Sciatic nerve (tissue), 2 donors: ENCODE measurements around the gene PCSK5. TPM values are rescaled to one million over a fixed set of nuclear protein-coding genes. Genes with fewer than 3 reads are reported as not detected.

Experiments used
- ATAC-seq: fragments of 200-7000 bp; cut with Tn5 transposase; one replicate; pipeline ENCODE4 v1.9.1; 2020; ENCODE audit warnings: mild to moderate bottlenecking, moderate library complexity
- DNase-seq: peaks from one replicate; pipeline ENCODE4 v3.0.0-alpha.2; 2020; ENCODE audit warnings: low spot score
- intact Hi-C: fragments of 100-400 bp; cut with DNase I; formaldehyde crosslinking; loops from one replicate; pipeline ENCODE4 v1.14.2; 2022
- total RNA-seq: library from RNA; stranded (reverse); fragmentation: NEBNext Ultra II Directional; extraction: Animal tissue kit (Norgen Biotek cat#: 25700); gene quantifications from one replicate; pipeline ENCODE4 v1.2.1, GENCODE V29; 2021
- donor health status: DM: no; HTN: no; CAD: no.
- donor health status: DM: no; HTN: no; CAD: no.

The PCSK5 gene
- total RNA-seq, 1 donor from 2014 or later = 18.8 TPM

DNA sequence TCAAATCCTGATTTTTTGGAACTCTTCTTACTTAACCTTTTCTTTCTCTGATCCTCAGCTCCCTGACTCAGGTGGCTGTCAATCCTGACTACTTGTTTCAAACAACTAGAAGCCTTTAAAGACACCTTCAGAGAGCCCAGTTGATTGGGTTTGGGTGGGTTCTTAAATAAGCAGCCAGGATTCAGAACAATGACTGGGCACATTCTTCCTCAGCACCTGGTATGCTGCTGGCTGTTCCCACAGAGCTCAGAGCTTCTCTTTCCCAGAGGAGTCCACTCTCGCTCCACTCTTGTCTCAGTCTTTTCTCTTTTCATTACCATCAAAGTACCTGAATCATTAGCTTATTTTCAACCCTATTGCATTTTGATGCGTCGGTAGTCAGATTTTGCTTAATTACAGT, 22.5 kb downstream of the PCSK5 start:
- DNase-seq (no peak), ATAC-seq (no peak)
- intact Hi-C loops = no loop called here

DNA sequence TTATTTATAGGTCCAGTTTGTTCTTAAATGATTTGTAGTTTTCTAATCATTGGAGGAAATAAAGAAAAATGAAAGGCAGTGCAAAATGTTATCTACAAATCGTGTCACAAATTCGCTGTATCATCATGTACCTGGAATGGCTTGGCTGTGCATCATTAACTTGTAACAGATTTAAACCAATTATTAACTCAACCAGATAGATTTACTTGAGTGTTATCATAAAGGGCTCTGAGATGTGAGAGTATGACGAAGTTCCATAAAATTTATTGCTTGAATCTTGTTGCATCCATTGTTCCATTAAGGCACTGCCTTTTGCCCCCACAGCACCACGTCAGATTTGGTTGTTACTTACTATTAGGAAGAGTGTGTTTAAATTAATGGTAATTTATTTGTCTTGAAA, 23.5 kb downstream of the PCSK5 start:
- ATAC-seq = no peak
- intact Hi-C loops = no loop called here
- no peak for DNase-seq

DNA sequence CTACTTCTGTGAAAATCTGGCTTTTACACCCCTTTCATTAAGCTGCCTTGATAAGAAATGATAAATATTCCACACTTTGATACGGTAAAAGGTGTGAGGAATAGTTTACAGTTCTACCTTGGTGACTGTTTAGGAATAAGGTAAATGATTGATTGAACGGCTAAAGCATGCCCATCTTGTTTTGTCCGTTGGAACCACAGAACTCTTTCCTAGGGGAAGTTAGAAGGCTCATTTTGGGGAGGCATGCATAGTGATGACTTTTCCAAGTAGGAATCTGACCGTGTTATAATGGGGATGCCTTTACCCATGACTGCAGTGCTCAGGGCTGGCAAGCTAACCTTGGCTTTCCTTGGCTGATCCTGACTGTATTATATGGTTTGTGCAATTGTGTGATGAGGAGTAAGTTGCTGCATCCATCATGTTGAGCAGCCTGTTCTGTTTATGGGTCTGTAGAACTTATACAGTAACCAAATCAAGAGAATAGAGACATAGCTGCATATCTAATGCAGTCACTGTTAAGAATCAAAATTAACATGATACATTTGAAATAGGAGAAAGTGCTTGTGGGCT, 24.5 kb downstream of the PCSK5 start:
- ATAC-seq (no peak), DNase-seq (no peak)
- intact Hi-C loops = no loop called here

DNA sequence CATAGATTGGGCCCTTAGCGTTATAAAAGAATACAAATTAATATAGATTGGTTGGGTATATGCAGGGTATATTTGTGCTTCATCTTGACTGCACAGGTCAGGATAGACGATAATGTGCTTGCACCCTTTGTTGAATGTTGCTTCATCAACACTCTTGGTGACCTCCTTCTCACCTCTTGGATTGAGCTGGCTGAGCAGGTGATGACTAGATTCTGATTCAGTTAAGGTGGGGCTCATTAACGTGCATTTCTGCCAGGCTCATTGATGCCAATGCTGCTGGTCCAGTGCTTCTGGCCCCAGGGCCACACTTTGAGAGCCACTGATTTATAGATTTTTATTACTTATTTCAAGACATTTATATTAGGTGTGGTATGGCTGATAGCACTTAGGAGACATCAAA, 27.7 kb downstream of the PCSK5 start:
- no peak for DNase-seq
- intact Hi-C loops = no loop called here
- no peak for ATAC-seq

DNA sequence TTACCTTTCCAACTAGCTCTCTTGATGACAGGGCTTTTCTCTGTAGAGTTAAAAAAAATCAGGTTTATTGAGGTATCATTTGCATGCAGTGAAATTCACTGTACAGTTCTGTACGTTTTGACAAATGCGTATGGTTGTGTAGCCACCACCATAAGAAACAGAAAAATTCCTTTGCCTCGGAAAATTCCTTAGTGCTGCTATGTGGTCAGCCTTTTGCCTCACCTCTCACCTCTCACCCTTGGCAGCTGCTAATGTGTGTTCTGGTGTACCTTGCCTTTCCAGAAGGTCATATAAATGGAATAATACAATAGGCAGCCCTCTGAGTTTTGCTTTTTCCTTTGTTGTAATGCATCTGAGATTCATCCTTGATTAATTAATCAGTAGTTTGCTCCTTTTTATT, 28.4 kb downstream of the PCSK5 start:
- no peak for ATAC-seq
- DNase-seq = no peak
- intact Hi-C loops = no loop called here

GRCh38 chr9:75921391-75922127, 31.1 kb downstream of the PCSK5 start:
- ATAC-seq (no peak), DNase-seq (no peak)
- intact Hi-C loops = no loop called here

DNA sequence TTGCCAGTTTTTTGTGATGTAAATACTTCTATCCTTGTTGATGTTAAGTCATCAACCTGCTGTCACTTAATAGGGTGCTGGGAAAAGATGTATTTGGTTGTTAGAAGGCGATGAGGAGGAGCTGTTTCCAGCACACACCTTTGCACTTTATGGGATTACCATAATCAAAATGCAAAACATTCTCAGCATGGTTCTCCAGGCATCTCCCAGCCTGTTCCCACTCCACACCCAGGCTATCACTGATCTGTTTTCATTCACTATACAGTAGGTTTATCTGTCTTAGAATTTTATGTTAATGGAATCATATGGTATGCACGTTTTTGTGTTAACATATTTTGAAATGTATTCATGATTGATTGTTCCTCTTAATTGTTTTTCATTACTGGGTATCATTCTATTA, 35.9 kb downstream of the PCSK5 start:
- no peak for DNase-seq
- intact Hi-C loops = no loop called here
- no peak for ATAC-seq

DNA sequence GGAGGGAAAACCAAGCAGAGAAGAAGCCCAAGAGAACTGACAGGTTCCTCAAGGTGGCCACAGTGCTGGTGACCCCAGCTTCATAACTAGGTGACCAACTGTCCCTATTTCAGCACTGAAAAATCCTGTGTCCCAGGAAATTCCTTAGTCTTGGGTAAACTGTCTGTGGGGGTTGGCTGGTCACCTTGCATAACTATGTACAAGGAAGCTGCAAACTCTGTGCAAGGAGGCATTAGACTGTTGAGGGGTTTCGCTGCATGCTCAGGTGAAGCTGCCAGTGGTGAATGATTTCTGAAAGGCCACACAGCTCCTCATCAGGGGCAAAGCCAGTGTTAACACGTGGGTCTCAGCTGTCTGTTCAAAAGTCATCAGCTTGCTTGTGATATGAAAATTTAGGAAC, 36.9 kb downstream of the PCSK5 start:
- no peak for DNase-seq
- ATAC-seq = no peak
- intact Hi-C loops = no loop called here

DNA sequence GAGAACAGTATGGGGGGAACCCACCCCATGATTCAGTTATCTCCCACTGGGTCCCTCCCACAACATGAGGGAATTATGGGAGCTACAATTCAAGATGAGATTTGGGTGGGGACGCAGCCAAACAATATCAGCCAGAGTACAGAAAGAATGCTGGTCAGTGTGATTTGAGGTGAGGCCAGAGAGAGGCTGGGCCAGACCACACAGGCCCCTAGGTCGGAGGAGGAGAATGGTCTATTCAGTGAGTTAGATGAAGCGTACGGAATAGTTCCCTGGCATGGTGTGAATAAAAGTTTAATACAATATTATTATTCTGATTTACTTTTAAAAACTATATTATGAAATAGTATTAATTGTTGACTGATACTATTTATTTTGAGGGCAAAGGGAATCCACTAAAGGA, 39.7 kb downstream of the PCSK5 start:
- intact Hi-C loops = no loop called here
- no peak for DNase-seq
- peak; percentile 79 for ATAC-seq

GRCh38 chr9:75930730-75931321, 40.4 kb downstream of the PCSK5 start:
- intact Hi-C loops = no loop called here
- DNase-seq (no peak), ATAC-seq (peak; percentile 79)

- DNase-seq = no peak
- no peak for ATAC-seq
- intact Hi-C loops = no loop called here
These were observed 43.5 kb downstream of the PCSK5 start for GRCh38 chr9:75933982-75934381.

- intact Hi-C loops = no loop called here
- ATAC-seq = peak; percentile 63
- no peak for DNase-seq
These were observed 45.1 kb downstream of the PCSK5 start for GRCh38 chr9:75935591-75935990.

- ATAC-seq = no peak
- no peak for DNase-seq
- intact Hi-C loops = no loop called here
These were observed 47.2 kb downstream of the PCSK5 start for GRCh38 chr9:75937521-75938258.

GRCh38 chr9:75938946-75939345, 48.5 kb downstream of the PCSK5 start:
- intact Hi-C loops = no loop called here
- no peak for DNase-seq
- ATAC-seq = no peak

DNA sequence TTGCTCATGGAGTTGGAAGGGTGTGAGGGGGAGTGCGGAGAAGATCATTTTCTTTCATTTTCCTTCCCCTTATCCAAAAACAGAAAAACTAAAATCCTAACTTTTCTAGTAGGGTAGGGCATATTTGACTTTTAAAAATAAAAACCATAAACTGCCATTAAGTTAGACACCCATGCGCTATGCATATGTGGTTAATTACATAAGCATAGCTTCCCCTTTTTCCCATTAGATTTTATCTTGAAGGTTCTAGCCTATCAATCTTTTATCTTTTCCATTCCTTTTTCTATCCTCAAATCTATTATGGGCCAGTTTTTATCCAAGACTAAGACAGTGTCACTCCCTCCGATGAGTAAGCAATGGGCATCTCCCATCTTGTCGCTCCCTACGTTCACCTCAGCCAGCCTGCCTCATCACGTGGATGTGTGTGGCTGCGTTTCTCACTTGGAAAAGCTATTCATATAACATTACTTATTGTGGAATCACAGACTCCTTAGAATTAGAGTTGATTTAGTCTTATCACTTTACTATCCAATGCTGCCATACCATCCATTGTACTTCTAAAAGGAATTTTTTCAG, 49.2 kb downstream of the PCSK5 start:
- no peak for ATAC-seq
- intact Hi-C loops = no loop called here
- DNase-seq = no peak

DNA sequence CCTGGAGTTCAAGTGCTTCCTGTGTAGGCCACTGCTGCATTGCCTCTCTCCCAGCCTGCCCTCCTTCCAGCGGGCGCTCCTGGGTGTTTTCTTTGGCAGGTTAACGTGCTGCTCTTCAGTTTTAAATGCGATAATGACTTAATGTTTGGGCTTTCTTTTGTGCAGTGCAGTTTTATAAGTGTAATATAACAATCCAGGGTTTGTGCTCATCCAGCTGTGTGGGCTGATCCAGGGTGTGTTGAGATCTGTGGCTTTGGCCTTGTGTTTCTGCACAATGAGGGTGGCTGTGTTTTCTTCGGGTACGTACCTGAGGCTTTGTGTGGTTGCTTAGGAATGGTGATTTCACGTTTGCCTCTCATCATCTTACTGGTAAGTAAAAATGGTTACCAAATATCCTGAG, 50.6 kb downstream of the PCSK5 start:
- no peak for DNase-seq
- intact Hi-C loops = no loop called here
- peak; percentile 91 for ATAC-seq

GRCh38 chr9:75941577-75942311, 51.3 kb downstream of the PCSK5 start:
- no peak for ATAC-seq
- DNase-seq = no peak
- intact Hi-C loops = no loop called here

DNA sequence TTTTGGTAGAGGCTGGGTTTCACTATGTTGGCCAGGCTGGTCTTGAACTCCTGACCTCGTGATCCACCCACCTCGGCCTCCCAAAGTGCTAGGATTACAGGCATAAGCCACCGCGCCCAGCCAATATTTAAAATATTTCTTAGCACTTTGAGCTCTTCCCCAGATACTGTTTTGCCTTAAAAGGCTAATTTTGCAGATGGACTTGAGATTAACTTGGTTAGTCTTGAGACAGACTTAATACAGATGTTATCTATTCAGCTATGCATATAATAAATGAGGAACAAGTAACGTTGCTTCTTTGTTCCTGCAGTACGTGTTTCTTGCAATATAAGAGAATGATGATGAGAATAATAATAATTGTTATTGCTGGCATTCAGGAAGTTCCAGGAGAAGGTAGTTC, 56.3 kb downstream of the PCSK5 start:
- ATAC-seq (no peak), DNase-seq (no peak)
- intact Hi-C loops = no loop called here

DNA sequence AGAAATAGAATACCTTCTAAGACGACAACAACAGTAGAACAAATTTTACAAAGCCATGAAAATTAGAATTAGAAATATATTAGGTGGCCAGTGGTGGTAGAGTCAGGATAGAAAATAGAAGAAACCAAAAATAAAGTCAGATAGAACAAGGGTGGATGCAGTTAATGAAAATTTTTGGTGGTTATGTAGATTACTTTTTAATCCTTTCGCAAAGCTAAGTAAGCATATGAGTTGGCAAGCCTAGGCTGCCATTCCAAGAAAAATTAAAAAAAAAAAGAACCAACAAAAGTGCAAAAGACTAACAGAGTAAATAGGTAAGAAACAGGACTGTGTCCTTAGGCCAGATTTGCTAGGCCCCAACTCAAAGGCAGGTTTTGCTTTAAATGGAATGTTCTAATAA, 56.8 kb downstream of the PCSK5 start:
- no peak for ATAC-seq
- DNase-seq = no peak
- intact Hi-C loops = no loop called here
